Retinal pigment epithelial cell (primary cell): ENCODE data around the gene FAM240B.

Experiments
- DNase-seq: peaks from one replicate; pipeline ENCODE4 v3.0.0-alpha.2; 2010; ENCODE audit warnings: low read depth
- H3K4me3 ChIP-seq: 2 replicates; pipeline ENCODE4 v1.5.1; 2011; ENCODE audit warnings: mild to moderate bottlenecking, low read length, control low read depth, moderate library complexity
- CTCF ChIP-seq: conservative IDR thresholded peaks from 2 replicates; pipeline ENCODE4 v1.5.1; 2011; ENCODE audit warnings: low read depth, low read length, control low read depth, inconsistent platforms

The FAM240B gene

DNA sequence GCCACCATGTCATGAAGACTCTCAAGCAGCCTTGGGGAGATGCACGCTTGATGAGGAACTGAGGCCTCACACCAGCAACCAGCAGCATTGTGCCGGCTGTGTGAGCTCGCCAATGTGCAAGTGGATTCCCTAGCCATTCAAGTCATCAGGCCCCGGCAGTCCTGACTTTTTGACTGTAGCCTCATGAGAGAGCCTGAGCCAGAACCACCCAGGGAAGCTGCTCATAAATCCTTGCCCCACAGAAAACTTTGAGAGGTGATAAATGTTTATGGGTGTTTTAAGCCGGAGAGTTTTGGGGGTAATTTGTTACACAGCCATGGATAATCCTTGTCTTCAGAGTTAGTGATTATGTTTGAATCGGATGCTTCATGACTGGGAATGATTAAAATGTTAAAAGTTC is 44.7 kb downstream of the FAM240B start:
- no peak for TF ChIP-seq CTCF
- no peak overlapping the region for H3K4me3 ChIP-seq
- no peak for DNase-seq

GRCh38 chr9:38673399-38674193 is 46.3 kb downstream of the FAM240B start:
- TF ChIP-seq CTCF, result no peak
- H3K4me3 ChIP-seq, result no peak overlapping the region

GRCh38 chr9:38671748-38672147 is 48.2 kb downstream of the FAM240B start:
- TF ChIP-seq CTCF, result no peak
- DNase-seq, result no peak
- no peak overlapping the region for H3K4me3 ChIP-seq

More at GRCh38 chr9:38673399-38674193, 46.3 kb downstream of the FAM240B start:
- no peak for DNase-seq

GRCh38 chr9:38671372-38671731 is 48.6 kb downstream of the FAM240B start:
- H3K4me3 ChIP-seq, result no peak overlapping the region
- no peak for TF ChIP-seq CTCF
- DNase-seq, result no peak

- no peak for DNase-seq
- TF ChIP-seq CTCF, result no peak
- no peak overlapping the region for H3K4me3 ChIP-seq
Measured at GRCh38 chr9:38670542-38671371, 49.2 kb downstream of the FAM240B start.

DNA sequence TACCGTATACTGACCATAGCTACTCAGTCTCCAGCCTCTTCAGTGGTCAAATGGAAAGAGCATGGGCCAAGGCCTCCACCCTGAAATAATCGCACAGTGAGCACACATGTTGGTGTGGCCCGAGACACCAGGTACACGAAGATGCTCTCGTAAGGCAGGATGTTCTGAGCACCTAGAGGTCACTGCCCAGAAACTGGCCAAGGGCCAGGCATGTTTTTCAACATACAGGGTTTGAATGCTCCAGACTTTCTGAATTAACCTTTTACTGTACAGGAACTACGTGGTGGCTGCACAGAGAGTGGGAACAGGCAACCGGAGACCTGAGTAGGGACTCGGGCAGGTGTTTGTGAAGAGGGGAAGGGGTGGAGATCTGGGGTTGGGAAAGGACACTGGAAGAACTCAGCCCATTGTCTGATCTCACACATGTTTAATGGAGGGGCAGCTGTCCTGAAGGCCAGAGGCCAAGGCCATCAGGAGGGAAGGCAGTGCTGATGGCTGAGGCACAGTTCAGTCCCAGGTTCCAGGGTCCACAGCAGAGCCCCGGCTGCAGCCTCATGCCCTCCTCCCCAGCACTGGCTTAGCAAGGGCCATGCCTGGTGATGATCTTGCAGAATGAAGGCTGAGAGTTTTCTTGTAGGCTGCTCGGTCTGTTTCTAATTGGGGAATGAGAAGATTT is 51.0 kb downstream of the FAM240B start:
- TF ChIP-seq CTCF, result no peak
- no peak for DNase-seq
- H3K4me3 ChIP-seq, result no peak overlapping the region
